HEK293T (cell line): Measurements from ENCODE around the gene ITPA.

Source experiments
- ARNT ChIP-seq: fragments of 450-650 bp; IDR thresholded peaks from 2 replicates; pipeline ENCODE4 v1.6.1; 2017; ENCODE audit warnings: mild to moderate bottlenecking
- BHLHE40 ChIP-seq: fragments of 450-650 bp; IDR thresholded peaks from 2 replicates; pipeline ENCODE4 v1.6.1; 2016; ENCODE audit warnings: mild to moderate bottlenecking, moderate library complexity, borderline replicate concordance
- CTBP1 ChIP-seq: fragments of 450-650 bp; IDR thresholded peaks from 2 replicates; pipeline ENCODE4 v1.6.1; 2016; ENCODE audit warnings: borderline replicate concordance
- FOXA1 ChIP-seq: fragments of 450-650 bp; IDR thresholded peaks from 2 replicates; pipeline ENCODE4 v1.6.1; 2016; ENCODE audit warnings: mild to moderate bottlenecking
- FOXK2 ChIP-seq: fragments of 450-650 bp; IDR thresholded peaks from 2 replicates; pipeline ENCODE4 v1.6.1; 2016; ENCODE audit warnings: mild to moderate bottlenecking
- FOXM1 ChIP-seq: fragments of 450-650 bp; IDR thresholded peaks from 2 replicates; pipeline ENCODE4 v1.6.1; 2017; ENCODE audit warnings: mild to moderate bottlenecking, borderline replicate concordance
- SP1 ChIP-seq: fragments of 450-650 bp; IDR thresholded peaks from 2 replicates; pipeline ENCODE4 v1.6.1; 2017
- SUZ12 ChIP-seq: fragments of 450-650 bp; IDR thresholded peaks from 2 replicates; pipeline ENCODE4 v1.6.1; 2016; ENCODE audit warnings: mild to moderate bottlenecking
- ZNF384 ChIP-seq: fragments of 450-650 bp; IDR thresholded peaks from 2 replicates; pipeline ENCODE4 v1.6.1; 2016
- TF ChIP-seq, protein P1 (sequence below): fragments of 450-650 bp; IDR thresholded peaks from 2 replicates; pipeline ENCODE4 v1.6.1; 2016

DNA sequence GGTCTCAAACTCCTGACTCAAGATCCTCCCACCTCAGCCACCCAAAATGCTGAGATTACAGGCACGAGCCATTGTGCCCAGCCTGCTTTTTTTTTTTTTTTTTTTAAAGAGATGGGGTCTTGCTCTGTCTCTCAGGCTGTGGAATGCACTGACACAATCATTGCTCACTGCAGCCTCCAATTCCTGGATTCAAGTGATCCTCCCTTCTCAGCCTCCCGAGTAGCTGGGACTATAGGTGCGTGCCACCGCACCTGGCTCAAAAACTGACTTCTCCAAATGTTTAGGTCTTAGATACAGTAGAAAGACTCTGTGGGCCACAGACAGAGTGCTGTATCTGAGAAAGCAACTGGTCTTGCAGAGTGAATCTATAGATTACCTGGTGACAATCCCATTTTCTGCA is 60.8 kb downstream of the ITPA start:
- TF ChIP-seq SP1 = no peak
- no peak for TF ChIP-seq ARNT
- TF ChIP-seq, protein P1, sequence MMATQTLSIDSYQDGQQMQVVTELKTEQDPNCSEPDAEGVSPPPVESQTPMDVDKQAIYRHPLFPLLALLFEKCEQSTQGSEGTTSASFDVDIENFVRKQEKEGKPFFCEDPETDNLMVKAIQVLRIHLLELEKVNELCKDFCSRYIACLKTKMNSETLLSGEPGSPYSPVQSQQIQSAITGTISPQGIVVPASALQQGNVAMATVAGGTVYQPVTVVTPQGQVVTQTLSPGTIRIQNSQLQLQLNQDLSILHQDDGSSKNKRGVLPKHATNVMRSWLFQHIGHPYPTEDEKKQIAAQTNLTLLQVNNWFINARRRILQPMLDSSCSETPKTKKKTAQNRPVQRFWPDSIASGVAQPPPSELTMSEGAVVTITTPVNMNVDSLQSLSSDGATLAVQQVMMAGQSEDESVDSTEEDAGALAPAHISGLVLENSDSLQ = no peak
- TF ChIP-seq CTBP1 = no peak
- no peak for TF ChIP-seq ZNF384
- TF ChIP-seq BHLHE40 = no peak
- no peak for TF ChIP-seq FOXK2
- no peak for TF ChIP-seq FOXM1
- no peak for TF ChIP-seq FOXA1
- TF ChIP-seq SUZ12 = no peak
